Measurements from ENCODE around the gene NVL. TPM values are rescaled to one million over a fixed set of nuclear protein-coding genes. Genes with fewer than 3 reads are reported as not detected.
"Not testable (repeated sequence)": the region's sequence is repeated elsewhere in the genome, so short reads cannot be mapped to it uniquely, and the experiment has no call there.

Gene NVL
- total and polyA plus RNA-seq, 2 of the 4 experiments (the other 2 are of a cell fraction), result 16.5 to 18.4 TPM

GRCh38 chr1:224311503-224311902 lies 18.5 kb downstream of the NVL start:
- H3K4me2 ChIP-seq (ENCODE audit: low read depth, low read length); in situ Hi-C loops (cut with MboI; ENCODE audit: low sequenced_read_pairs); POLR2A ChIA-PET (ENCODE audit: unreplicated experiment); H3K23ac ChIP-seq (ENCODE audit: low read depth, low read length); H3K4me1 ChIP-seq (ENCODE audit: control insufficient read depth, insufficient read depth, low read length); H4K5ac ChIP-seq (ENCODE audit: low read depth, low read length); H2AK5ac ChIP-seq (ENCODE audit: low read depth, low read length); H3K27ac ChIP-seq (ENCODE audit: insufficient read depth, low read length); H2AK9ac ChIP-seq (replicated peaks; ENCODE audit: low read depth, low read length, poor library complexity); H3K27me3 ChIP-seq (ENCODE audit: control insufficient read depth, insufficient read depth, low read length); H2BK5ac ChIP-seq (ENCODE audit: low read depth, low read length, poor library complexity, severe bottlenecking); H3K9me1 ChIP-seq (ENCODE audit: insufficient read depth, low read length); H2BK20ac ChIP-seq (ENCODE audit: low read depth, low read length); H3K9ac ChIP-seq (ENCODE audit: low read depth, low read length); H3K18ac ChIP-seq (ENCODE audit: low read depth, low read length); BruUV-seq (replicated peaks); intact Hi-C loops (cut with micrococcal nuclease); H2BK15ac ChIP-seq (ENCODE audit: low read depth, low read length); H3K9me3 ChIP-seq (ENCODE audit: control insufficient read depth, insufficient read depth, low read length); H3K4ac ChIP-seq (ENCODE audit: low read depth, low read length); H4K91ac ChIP-seq (ENCODE audit: insufficient read depth, low read depth, low read length); H2AFZ ChIP-seq (replicated peaks; ENCODE audit: low read length, poor library complexity); H2BK120ac ChIP-seq (ENCODE audit: low read depth, low read length); dilution Hi-C loops (cut with HindIII; ENCODE audit: low sequenced_read_pairs, unreplicated experiment); H3K4me3 ChIP-seq (ENCODE audit: insufficient read depth, low read depth, low read length); H3K56ac ChIP-seq (ENCODE audit: extremely low read depth, insufficient read depth, low read length); H4K20me1 ChIP-seq (ENCODE audit: insufficient read depth, low read length); H4K8ac ChIP-seq (ENCODE audit: low read depth in 2 of 2, low read length in 2 of 2); H3K14ac ChIP-seq (replicated peaks; ENCODE audit: low read depth, low read length): not testable (repeated sequence)
- CTCF ChIA-PET, result interaction anchor here (1.0 kb wide), 1 partner anchor 92 kb away, joined by 3 read pairs; no protein-coding TSS in a partner anchor
- H3K79me1 ChIP-seq (ENCODE audit: low read depth in 1 of 2, low read length in 2 of 2), result peaks cover 4 to 18% of the 10 kb centered on the region in 2 experiments
- WGBS, 2 experiments (ENCODE audit: extremely low coverage in 2 of 2, insufficient read length in 1 of 2), result no CpG with 5 or more reads among the region's 1 CpG
- H3K36me3 ChIP-seq (ENCODE audit: control insufficient read depth, insufficient read depth, low read length), result peaks cover 20% of the 10 kb centered on the region
- ATAC-seq (ENCODE audit: low read depth), result peak; percentile 63; the same call in 1 of the 2 replicates
- DNase-seq, result peak; percentile 35

Measured in IMR-90 (cell line).